Astrocyte (in vitro differentiated cells and primary cell): ENCODE data around the gene STYX. TPM values are rescaled to one million over a fixed set of nuclear protein-coding genes. Genes with fewer than 3 reads are reported as not detected.

ENCODE experiments used
- DNase-seq: peaks from one replicate; pipeline ENCODE4 v3.0.0-alpha.2; 2010; ENCODE audit warnings: low read depth
- FAIRE-seq: peaks from 2 replicates; lab custom pipeline; 2011; peaks lifted over from hg19 to GRCh38; lab: Jason Lieb, UNC
- H2AFZ ChIP-seq: 2 replicates; pipeline ENCODE4 v1.6.0; 2012; ENCODE audit warnings: low read depth, low read length, inconsistent platforms
- H3K27ac ChIP-seq: 2 replicates; pipeline ENCODE4 v1.5.1; 2011; ENCODE audit warnings: low read depth, low read length, inconsistent platforms
- H3K27me3 ChIP-seq: 2 replicates; pipeline ENCODE4 v1.6.0; 2011; ENCODE audit warnings: low read length, inconsistent platforms; ENCODE audit not compliant: insufficient read depth
- H3K36me3 ChIP-seq: 2 replicates; pipeline ENCODE4 v1.5.1; 2011; ENCODE audit warnings: low read length, inconsistent platforms; ENCODE audit not compliant: insufficient read depth
- H3K4me1 ChIP-seq: 2 replicates; pipeline ENCODE4 v1.5.1; 2011; ENCODE audit warnings: low read length, inconsistent platforms; ENCODE audit not compliant: insufficient read depth
- H3K4me2 ChIP-seq: 2 replicates; pipeline ENCODE4 v1.6.0; 2012; ENCODE audit warnings: low read length, inconsistent platforms
- H3K4me3 ChIP-seq: 2 replicates; pipeline ENCODE4 v1.5.1; 2011; ENCODE audit warnings: low read depth, mild to moderate bottlenecking, low read length, inconsistent platforms; ENCODE audit not compliant: insufficient read depth
- H3K79me2 ChIP-seq: 2 replicates; pipeline ENCODE4 v1.6.0; 2012; ENCODE audit warnings: mild to moderate bottlenecking, low read length, inconsistent platforms; ENCODE audit not compliant: insufficient read depth
- H3K9ac ChIP-seq: 2 replicates; pipeline ENCODE4 v1.6.0; 2012; ENCODE audit warnings: mild to moderate bottlenecking, low read length, inconsistent platforms
- H3K9me3 ChIP-seq: 2 replicates; pipeline ENCODE4 v1.5.1; 2012; ENCODE audit warnings: low read depth, mild to moderate bottlenecking, low read length, inconsistent platforms; ENCODE audit not compliant: insufficient read depth
- H4K20me1 ChIP-seq: 2 replicates; pipeline ENCODE4 v1.6.0; 2012; ENCODE audit warnings: low read length, inconsistent platforms; ENCODE audit not compliant: insufficient read depth
- H3K27ac Mint-ChIP-seq: one replicate; pipeline ENCODE4 v1.8.0; 2021; ENCODE audit warnings: mild to moderate bottlenecking, mixed read lengths; ENCODE audit not compliant: unreplicated experiment
- H3K27me3 Mint-ChIP-seq: one replicate; pipeline ENCODE4 v1.8.0; 2021; ENCODE audit warnings: low read depth, mixed read lengths; ENCODE audit not compliant: unreplicated experiment
- H3K36me3 Mint-ChIP-seq: one replicate; pipeline ENCODE4 v1.8.0; 2021; ENCODE audit warnings: low read depth, mixed read lengths; ENCODE audit not compliant: unreplicated experiment
- H3K4me1 Mint-ChIP-seq: one replicate; pipeline ENCODE4 v1.8.0; 2021; ENCODE audit warnings: low read depth, mixed read lengths; ENCODE audit not compliant: unreplicated experiment
- H3K4me3 Mint-ChIP-seq: one replicate; pipeline ENCODE4 v1.8.0; 2021; ENCODE audit warnings: mild to moderate bottlenecking, moderate library complexity, mixed read lengths; ENCODE audit not compliant: unreplicated experiment
- H3K9me3 Mint-ChIP-seq: one replicate; pipeline ENCODE4 v1.8.0; 2021; ENCODE audit warnings: mild to moderate bottlenecking, mixed read lengths; ENCODE audit not compliant: unreplicated experiment
- EZH2 ChIP-seq: IDR thresholded peaks from 2 replicates; pipeline ENCODE4 v1.6.1; 2012; ENCODE audit warnings: mild to moderate bottlenecking, low read length, inconsistent platforms; ENCODE audit not compliant: insufficient read depth
- total RNA-seq: library from RNA; stranded (reverse); gene quantifications from 2 replicates; pipeline ENCODE4 v1.2.1, GENCODE V29; 2021
- TF ChIP-seq, protein P1 (sequence below): IDR thresholded peaks from 2 replicates; pipeline ENCODE4 v1.5.1; 2011; ENCODE audit warnings: low read depth, mild to moderate bottlenecking, inconsistent platforms, low read length, moderate library complexity; ENCODE audit not compliant: insufficient read depth

The STYX gene
- total RNA-seq, 1 donor from 2014 or later, result 26.3 TPM

DNA sequence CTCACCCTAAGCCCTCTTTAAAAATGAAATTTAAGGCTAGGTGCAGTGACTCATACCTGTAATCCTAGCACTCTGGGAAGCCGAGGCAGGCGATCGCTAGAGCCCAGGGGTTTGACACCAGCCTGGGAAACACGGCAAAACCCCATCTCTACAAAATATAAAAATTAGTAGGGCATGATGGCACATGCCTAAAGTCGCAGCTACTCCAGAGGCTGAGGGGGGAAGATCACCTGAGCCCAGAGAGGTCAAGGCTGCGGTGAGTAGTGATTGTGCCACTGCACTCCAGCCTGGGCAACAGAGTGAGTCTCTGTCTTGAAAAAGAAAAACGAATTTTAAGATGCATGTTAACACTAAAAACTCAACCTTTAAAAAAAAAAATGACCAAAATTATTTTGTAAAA, 48.7 kb downstream of the STYX start:
- H3K9me3 Mint-ChIP-seq, result no peaks in the 10 kb centered on the region
- FAIRE-seq (no peak), DNase-seq (no peak)
- H3K4me3 Mint-ChIP-seq, result no peak overlapping the region
- no peak overlapping the region for H3K27ac ChIP-seq
- H3K36me3 Mint-ChIP-seq, result no peaks in the 10 kb centered on the region
- H3K27ac Mint-ChIP-seq, result no peak overlapping the region
- no peaks in the 10 kb centered on the region for H3K27me3 ChIP-seq
- no peak overlapping the region for H3K9ac ChIP-seq
- peaks cover 8% of the 10 kb centered on the region for H3K79me2 ChIP-seq
- TF ChIP-seq, protein P1, sequence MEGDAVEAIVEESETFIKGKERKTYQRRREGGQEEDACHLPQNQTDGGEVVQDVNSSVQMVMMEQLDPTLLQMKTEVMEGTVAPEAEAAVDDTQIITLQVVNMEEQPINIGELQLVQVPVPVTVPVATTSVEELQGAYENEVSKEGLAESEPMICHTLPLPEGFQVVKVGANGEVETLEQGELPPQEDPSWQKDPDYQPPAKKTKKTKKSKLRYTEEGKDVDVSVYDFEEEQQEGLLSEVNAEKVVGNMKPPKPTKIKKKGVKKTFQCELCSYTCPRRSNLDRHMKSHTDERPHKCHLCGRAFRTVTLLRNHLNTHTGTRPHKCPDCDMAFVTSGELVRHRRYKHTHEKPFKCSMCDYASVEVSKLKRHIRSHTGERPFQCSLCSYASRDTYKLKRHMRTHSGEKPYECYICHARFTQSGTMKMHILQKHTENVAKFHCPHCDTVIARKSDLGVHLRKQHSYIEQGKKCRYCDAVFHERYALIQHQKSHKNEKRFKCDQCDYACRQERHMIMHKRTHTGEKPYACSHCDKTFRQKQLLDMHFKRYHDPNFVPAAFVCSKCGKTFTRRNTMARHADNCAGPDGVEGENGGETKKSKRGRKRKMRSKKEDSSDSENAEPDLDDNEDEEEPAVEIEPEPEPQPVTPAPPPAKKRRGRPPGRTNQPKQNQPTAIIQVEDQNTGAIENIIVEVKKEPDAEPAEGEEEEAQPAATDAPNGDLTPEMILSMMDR, result no peak
- TF ChIP-seq EZH2, result no peak
- H3K4me3 ChIP-seq, result no peak overlapping the region
- H3K27me3 Mint-ChIP-seq, result no peaks in the 10 kb centered on the region
- peaks cover 2% of the 10 kb centered on the region for H3K4me1 Mint-ChIP-seq
- H2AFZ ChIP-seq, result no peak overlapping the region
- H3K36me3 ChIP-seq, result peaks cover 49% of the 10 kb centered on the region
- H3K9me3 ChIP-seq, result no peaks in the 10 kb centered on the region
- no peak overlapping the region for H3K4me2 ChIP-seq
- H4K20me1 ChIP-seq, result no peaks in the 10 kb centered on the region
- no peaks in the 10 kb centered on the region for H3K4me1 ChIP-seq

DNA sequence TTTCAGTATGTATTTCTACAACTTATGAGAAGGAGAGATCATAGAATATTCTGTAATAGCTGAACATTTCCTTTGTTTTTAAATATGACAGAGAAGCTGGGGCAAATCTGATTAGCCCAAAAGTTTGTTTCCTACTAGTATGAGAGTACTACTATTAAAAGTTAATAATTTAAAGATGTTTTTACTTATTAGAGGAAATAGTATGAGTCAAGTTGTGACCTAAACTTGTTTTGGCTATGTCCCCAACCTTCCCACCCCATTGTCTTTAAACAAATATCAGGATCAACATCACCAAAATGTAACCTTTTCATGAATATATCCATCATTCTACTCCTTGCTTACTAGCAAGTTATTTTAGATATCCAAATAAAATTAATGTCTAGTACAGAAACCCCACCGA, 50.9 kb downstream of the STYX start:
- H3K27me3 ChIP-seq, result no peaks in the 10 kb centered on the region
- TF ChIP-seq, protein P1, result no peak
- TF ChIP-seq EZH2, result no peak
- DNase-seq, result no peak
- Mint-ChIP-seq H3K36me3 (no peaks in the 10 kb centered on the region), H3K27ac (no peak overlapping the region), H3K27me3 (no peaks in the 10 kb centered on the region), H3K9me3 (no peaks in the 10 kb centered on the region), H3K4me1 (peaks cover 2% of the 10 kb centered on the region), H3K4me3 (no peak overlapping the region)
- H3K79me2 ChIP-seq, result peaks cover 28% of the 10 kb centered on the region
- no peak overlapping the region for H3K4me3 ChIP-seq
- no peak overlapping the region for H3K9ac ChIP-seq
- no peak for FAIRE-seq
- H3K4me1 ChIP-seq, result no peaks in the 10 kb centered on the region
- H3K9me3 ChIP-seq, result no peaks in the 10 kb centered on the region
- H3K36me3 ChIP-seq, result peaks cover 45% of the 10 kb centered on the region
- no peak overlapping the region for H3K4me2 ChIP-seq
- no peak overlapping the region for H3K27ac ChIP-seq
- H4K20me1 ChIP-seq, result peaks cover under 1% of the 10 kb centered on the region
- no peak overlapping the region for H2AFZ ChIP-seq

DNA sequence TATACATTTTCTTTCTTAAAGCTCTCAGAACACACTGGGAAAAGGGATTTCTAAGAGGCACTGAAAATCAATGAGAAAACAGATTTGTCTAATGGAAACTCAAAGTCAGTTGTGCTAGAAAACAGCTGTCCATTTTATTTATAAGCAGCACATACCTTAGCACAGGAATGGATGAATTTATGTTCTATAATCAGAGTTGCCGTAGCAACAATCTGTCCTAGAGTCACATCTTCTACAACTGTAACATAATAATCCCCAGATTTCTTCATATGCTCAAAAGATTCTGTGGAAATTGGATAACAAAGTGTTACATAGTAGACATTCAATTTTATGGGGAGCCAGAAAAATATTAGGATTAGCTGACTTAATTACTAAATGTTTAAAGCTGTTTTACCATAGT, 51.7 kb downstream of the STYX start:
- no peak for DNase-seq
- Histone ChIP-seq H3K4me2 (no peak overlapping the region), H3K27me3 (no peaks in the 10 kb centered on the region), H2AFZ (no peak overlapping the region), H4K20me1 (peaks cover 3% of the 10 kb centered on the region), H3K4me3 (no peak overlapping the region), H3K4me1 (no peaks in the 10 kb centered on the region), H3K79me2 (peaks cover 36% of the 10 kb centered on the region), H3K36me3 (peaks cover 45% of the 10 kb centered on the region), H3K9me3 (no peaks in the 10 kb centered on the region), H3K9ac (no peak overlapping the region), H3K27ac (no peak overlapping the region)
- Mint-ChIP-seq H3K36me3 (no peaks in the 10 kb centered on the region), H3K4me3 (no peak overlapping the region), H3K4me1 (peaks cover 2% of the 10 kb centered on the region), H3K27me3 (no peaks in the 10 kb centered on the region), H3K27ac (no peak overlapping the region), H3K9me3 (no peaks in the 10 kb centered on the region)
- TF ChIP-seq, protein P1, result no peak
- no peak for TF ChIP-seq EZH2
- no peak for FAIRE-seq
